Measurements from ENCODE around the gene HS6ST2. TPM values are rescaled to one million over a fixed set of nuclear protein-coding genes. Genes with fewer than 3 reads are reported as not detected.

The HS6ST2 gene
- total and polyA plus RNA-seq, 3 donors from 2014 or later: 3.7 to 13.3 (median 7.6) TPM

GRCh38 chrX:132662844-132663243 lies 295.6 kb downstream of the HS6ST2 start:
- intact Hi-C loops (cut with DNase I; ENCODE audit: low total_unique reads): no loop called here
- H3K36me3 ChIP-seq (ENCODE audit: low read depth, missing control alignments): no peaks in the 10 kb centered on the region
- H3K27ac ChIP-seq: no peak overlapping the region

DNA sequence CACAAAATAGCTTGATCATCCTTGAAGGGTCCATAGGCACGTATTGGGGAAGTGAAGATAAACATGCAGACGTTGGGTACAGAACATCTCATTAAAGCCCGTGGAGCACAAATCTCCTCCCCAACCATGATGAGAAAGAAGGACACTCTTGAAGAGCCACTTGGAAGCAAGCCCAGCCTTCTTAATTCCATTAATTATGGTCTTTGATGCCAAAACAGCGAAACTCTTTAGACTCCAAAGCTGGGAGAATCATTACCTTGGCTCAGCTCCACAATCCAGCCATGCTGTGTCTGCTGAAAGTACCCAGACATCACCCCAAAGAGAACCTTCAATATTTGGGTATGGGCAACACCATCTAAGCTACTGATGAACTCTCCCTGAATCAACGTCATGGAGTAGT lies 300.6 kb downstream of the HS6ST2 start:
- H3K9me3 ChIP-seq: no peaks in the 10 kb centered on the region
- no peaks in the 10 kb centered on the region for H3K4me1 ChIP-seq
- H3K4me3 ChIP-seq: no peak overlapping the region
- TF ChIP-seq, protein P1, sequence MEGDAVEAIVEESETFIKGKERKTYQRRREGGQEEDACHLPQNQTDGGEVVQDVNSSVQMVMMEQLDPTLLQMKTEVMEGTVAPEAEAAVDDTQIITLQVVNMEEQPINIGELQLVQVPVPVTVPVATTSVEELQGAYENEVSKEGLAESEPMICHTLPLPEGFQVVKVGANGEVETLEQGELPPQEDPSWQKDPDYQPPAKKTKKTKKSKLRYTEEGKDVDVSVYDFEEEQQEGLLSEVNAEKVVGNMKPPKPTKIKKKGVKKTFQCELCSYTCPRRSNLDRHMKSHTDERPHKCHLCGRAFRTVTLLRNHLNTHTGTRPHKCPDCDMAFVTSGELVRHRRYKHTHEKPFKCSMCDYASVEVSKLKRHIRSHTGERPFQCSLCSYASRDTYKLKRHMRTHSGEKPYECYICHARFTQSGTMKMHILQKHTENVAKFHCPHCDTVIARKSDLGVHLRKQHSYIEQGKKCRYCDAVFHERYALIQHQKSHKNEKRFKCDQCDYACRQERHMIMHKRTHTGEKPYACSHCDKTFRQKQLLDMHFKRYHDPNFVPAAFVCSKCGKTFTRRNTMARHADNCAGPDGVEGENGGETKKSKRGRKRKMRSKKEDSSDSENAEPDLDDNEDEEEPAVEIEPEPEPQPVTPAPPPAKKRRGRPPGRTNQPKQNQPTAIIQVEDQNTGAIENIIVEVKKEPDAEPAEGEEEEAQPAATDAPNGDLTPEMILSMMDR (IDR thresholded peaks at IDR 0.05): no peak
- no peak for TF ChIP-seq POLR2A (IDR thresholded peaks at IDR 0.05)
- H3K27ac ChIP-seq: no peak overlapping the region
- WGBS, 2 donors: 69 to 76% methylated on average over 3 to 5 of the region's 5 CpGs
- H3K27me3 ChIP-seq: no peaks in the 10 kb centered on the region
- intact Hi-C loops (cut with DNase I; ENCODE audit: low total_unique reads): no loop called here
- DNase-seq: no peak
- H3K36me3 ChIP-seq (ENCODE audit: low read depth, missing control alignments): no peaks in the 10 kb centered on the region

More at GRCh38 chrX:132662844-132663243, 295.6 kb downstream of the HS6ST2 start:
- Histone ChIP-seq H3K9me3 (no peaks in the 10 kb centered on the region), H3K27me3 (no peaks in the 10 kb centered on the region), H3K4me1 (no peaks in the 10 kb centered on the region), H3K4me3 (no peak overlapping the region)
- WGBS, 2 donors: 62 to 64% methylated on average over 2 of the region's 2 CpGs
- TF ChIP-seq POLR2A (IDR thresholded peaks at IDR 0.05): no peak
- TF ChIP-seq, protein P1 (IDR thresholded peaks at IDR 0.05): no peak
- DNase-seq: no peak

DNA sequence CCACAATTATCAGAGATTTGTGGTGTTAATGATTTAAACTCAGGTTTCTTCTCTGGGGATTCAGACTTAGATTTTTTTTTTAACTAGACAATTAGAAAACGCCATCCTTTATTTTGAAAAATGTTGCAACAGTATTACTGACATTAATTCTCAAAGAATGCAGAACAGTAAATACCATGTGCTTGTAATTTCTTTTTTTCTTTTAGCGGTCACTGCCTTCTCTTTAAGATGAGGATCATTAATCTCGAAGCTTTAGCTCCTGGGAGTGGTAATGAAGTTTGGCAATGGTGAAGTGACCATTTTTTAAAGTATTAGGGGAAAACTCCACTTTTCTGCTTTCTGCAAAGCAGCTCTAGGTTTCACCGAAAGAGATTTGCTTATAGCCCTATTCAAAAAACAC lies 305.6 kb downstream of the HS6ST2 start:
- Histone ChIP-seq H3K27ac (no peak overlapping the region), H3K36me3 (ENCODE audit: low read depth, missing control alignments) (no peaks in the 10 kb centered on the region), H3K9me3 (no peaks in the 10 kb centered on the region), H3K4me3 (no peak overlapping the region), H3K27me3 (no peaks in the 10 kb centered on the region), H3K4me1 (no peaks in the 10 kb centered on the region)
- 82 to 86% methylated on average over 4 of the region's 4 CpGs for WGBS, 2 donors
- no peak for DNase-seq
- intact Hi-C loops (cut with DNase I; ENCODE audit: low total_unique reads): no loop called here
- TF ChIP-seq, protein P1 (IDR thresholded peaks at IDR 0.05): no peak
- no peak for TF ChIP-seq POLR2A (IDR thresholded peaks at IDR 0.05)

DNA sequence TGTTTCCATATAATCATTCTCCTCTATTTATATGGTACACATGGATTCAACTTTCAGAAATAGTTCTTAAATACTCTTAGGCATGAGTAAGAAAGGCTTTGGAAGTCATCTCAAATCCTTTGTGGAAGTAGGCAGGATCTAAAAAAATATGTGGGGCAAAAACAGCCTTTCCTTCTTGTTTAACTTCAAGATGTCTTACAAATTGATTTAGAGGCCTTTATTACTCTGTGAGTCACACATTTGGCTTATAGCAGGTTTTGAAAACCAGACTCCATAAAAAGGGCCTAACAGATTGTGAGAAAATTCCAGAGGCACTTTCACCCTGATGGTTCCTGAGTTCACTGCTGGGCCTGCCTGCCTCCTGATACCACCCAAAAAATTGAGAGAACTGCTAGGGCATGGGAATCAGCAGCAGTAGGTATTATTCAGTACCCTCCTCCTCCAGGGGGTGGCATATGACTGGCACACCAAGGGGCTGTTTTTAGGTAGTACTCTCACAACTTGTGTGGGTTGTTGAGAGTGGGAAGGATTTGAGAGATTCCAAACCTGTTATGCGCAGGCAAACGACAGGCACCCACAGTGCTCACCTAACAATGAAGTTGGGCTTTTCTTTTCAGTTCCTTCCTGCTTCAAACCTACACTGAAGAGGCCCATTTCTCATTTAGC lies 306.9 kb downstream of the HS6ST2 start:
- DNase-seq: no peak
- 86 to 92% methylated on average over 2 of the region's 2 CpGs for WGBS, 2 donors
- H3K4me3 ChIP-seq: no peak overlapping the region
- no peaks in the 10 kb centered on the region for H3K27me3 ChIP-seq
- no peak for TF ChIP-seq POLR2A (IDR thresholded peaks at IDR 0.05)
- TF ChIP-seq, protein P1 (IDR thresholded peaks at IDR 0.05): no peak
- no peaks in the 10 kb centered on the region for H3K36me3 ChIP-seq (ENCODE audit: low read depth, missing control alignments)
- H3K9me3 ChIP-seq: no peaks in the 10 kb centered on the region
- intact Hi-C loops (cut with DNase I; ENCODE audit: low total_unique reads): no loop called here
- no peaks in the 10 kb centered on the region for H3K4me1 ChIP-seq
- no peak overlapping the region for H3K27ac ChIP-seq

DNA sequence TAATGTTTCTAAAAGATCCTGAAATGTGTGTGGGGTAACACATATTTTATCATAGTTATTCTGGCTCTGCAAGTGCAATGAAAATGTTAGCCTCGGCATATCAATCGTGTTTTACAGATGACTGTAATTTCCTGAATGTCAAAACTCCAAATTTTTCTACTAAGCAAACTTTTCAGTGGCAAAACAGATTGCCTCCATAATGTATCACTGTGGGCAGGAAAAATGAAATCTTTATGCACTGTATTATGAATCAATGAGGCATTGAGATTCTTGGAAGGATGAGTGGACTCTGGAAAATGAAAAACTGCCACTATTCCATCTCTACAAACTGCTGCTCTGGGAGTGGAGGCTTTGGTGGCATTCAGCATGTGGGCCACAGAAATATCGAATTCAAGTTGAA lies 309.5 kb downstream of the HS6ST2 start:
- intact Hi-C loops (cut with DNase I; ENCODE audit: low total_unique reads): no loop called here
- no peak for DNase-seq

More for the DNA sequence above, 309.5 kb downstream of the HS6ST2 start:
- Histone ChIP-seq H3K9me3 (no peaks in the 10 kb centered on the region), H3K36me3 (ENCODE audit: low read depth, missing control alignments) (no peaks in the 10 kb centered on the region), H3K27ac (no peak overlapping the region), H3K4me3 (no peak overlapping the region), H3K27me3 (no peaks in the 10 kb centered on the region), H3K4me1 (no peaks in the 10 kb centered on the region)
- TF ChIP-seq, protein P1 (IDR thresholded peaks at IDR 0.05): no peak
- TF ChIP-seq POLR2A (IDR thresholded peaks at IDR 0.05): no peak
- WGBS, 2 donors: 90 to 91% methylated on average over 3 of the region's 3 CpGs

Measured in testis (tissue), 3 donors.